ENCODE measurements around the gene FFAR2.

DNA sequence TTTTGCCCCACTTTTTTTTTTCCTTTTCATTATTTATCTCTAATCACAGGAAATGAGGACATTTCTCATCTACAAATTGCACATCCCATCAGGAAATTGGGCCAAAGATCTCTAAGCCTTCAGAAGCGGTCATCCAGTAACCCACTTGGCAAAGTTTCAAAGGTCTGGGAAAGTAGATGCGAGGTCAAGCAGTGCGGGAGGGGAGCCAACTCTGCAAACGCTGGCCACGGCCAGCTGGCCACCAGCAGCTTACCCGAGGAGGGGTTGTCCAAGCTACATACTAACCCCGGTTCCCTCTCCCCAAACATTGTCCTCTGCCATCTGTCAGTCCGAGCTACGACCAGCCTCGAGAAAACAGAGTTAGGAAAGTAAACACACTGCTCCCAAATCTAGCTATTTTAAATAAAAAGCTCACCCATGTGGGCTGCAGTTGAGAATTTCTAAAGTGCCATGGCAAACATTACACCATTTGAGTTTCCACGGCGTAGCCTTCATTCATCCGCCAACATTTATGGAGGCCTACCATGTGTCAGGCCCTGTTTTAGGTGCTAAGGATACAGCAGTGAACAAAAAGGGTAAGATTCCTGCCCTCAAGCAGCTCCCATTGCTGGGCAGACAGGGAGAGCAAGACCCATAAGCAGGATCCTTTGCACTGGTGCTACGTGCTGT is 11.5 kb downstream of the FFAR2 start:
- TF ChIP-seq, protein P1, sequence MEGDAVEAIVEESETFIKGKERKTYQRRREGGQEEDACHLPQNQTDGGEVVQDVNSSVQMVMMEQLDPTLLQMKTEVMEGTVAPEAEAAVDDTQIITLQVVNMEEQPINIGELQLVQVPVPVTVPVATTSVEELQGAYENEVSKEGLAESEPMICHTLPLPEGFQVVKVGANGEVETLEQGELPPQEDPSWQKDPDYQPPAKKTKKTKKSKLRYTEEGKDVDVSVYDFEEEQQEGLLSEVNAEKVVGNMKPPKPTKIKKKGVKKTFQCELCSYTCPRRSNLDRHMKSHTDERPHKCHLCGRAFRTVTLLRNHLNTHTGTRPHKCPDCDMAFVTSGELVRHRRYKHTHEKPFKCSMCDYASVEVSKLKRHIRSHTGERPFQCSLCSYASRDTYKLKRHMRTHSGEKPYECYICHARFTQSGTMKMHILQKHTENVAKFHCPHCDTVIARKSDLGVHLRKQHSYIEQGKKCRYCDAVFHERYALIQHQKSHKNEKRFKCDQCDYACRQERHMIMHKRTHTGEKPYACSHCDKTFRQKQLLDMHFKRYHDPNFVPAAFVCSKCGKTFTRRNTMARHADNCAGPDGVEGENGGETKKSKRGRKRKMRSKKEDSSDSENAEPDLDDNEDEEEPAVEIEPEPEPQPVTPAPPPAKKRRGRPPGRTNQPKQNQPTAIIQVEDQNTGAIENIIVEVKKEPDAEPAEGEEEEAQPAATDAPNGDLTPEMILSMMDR (IDR thresholded peaks at IDR 0.05 in 8 of 11, conservative IDR thresholded peaks at IDR 0.05 in 3 of 11): no peak
- TF ChIP-seq POLR2AphosphoS5 (IDR thresholded peaks at IDR 0.05) (peak; percentile 47 to 74 (median 63)), POLR2A (IDR thresholded peaks at IDR 0.05) (no peak)

Data from spleen (tissue), 7 donors.